Measurements from ENCODE around the gene ANKRD9. TPM values are rescaled to one million over a fixed set of nuclear protein-coding genes. Genes with fewer than 3 reads are reported as not detected.

ANKRD9 gene
- total and polyA plus RNA-seq, 10 of the 15 experiments (the other 5 are each of a cell fraction or from before 2014, with no cell fraction given): 0.03 to 3.6 (median 0.49) TPM

DNA sequence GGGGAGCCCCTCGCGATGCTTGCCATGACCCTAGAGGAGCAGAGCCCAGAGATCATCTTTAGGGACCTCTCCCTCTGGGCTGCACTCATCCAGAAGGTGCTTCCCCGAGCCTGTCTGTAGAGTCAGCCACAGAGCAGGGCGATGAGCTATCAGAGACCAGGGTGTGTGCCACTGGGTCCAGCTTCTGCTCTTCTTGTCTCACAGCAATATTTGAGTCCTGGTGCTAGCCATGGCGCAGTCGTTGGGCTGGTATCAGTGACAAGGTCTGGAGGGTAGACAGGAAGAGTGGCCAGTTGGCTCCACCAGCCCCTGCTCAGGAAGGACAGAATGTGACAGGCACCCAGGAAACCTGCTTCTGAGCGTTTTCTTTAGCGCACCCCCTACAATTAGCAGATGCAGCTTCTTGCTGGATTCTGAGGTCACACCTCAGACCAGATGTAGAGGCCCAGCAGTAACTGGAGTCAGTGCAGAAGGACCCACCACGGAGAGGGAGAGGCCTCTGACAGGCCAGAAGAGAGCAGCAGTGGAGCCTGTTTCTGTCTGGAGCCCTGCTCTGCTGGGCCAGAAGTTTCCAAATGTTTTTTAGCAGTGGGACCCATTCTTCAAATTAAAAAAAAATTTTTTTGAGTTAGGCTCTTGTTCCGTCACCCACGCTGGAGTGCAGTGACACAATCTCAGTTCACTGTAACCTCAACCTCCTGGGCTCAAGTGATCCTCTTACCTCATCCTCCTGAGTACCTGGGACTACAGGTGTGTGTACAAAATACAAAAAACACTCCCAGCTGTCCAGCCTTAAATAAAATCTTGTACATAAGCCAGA is 23.7 kb downstream of the ANKRD9 start:
- Histone ChIP-seq H4K20me1 (ENCODE audit: control insufficient read depth, insufficient read depth) (no peaks in the 10 kb centered on the region), H3K27ac (ENCODE audit: control insufficient read depth, insufficient read depth) (no peak overlapping the region), H3K79me2 (ENCODE audit: control insufficient read depth, insufficient read depth, low read length) (no peaks in the 10 kb centered on the region), H3K27me3 (replicated peaks in 1 of 2; ENCODE audit: control insufficient read depth in 2 of 2, insufficient read depth in 2 of 2, low read length in 1 of 2) (no peaks in the 10 kb centered on the region), H2AFZ (ENCODE audit: control insufficient read depth, low read depth, low read length) (no peak overlapping the region), H3K4me3 (no peak overlapping the region), H3K4me2 (ENCODE audit: control insufficient read depth, insufficient read depth) (no peak overlapping the region), H3K36me3 (ENCODE audit: control insufficient read depth in 2 of 2, insufficient read depth in 2 of 2, low read length in 1 of 2) (no peaks in the 10 kb centered on the region), H3K4me1 (ENCODE audit: control insufficient read depth, insufficient read depth, low read length) (no peaks in the 10 kb centered on the region), H3K9me3 (replicated peaks; ENCODE audit: control insufficient read depth, insufficient read depth, low read length) (no peaks in the 10 kb centered on the region), H3K9ac (ENCODE audit: control insufficient read depth, insufficient read depth, low read length) (no peak overlapping the region)
- intact Hi-C loops (cut with micrococcal nuclease; ENCODE audit: unreplicated experiment): no loop called here
- no peak for ATAC-seq
- ChIA-PET RAD21 (ENCODE audit: unreplicated experiment) (interaction anchor here (0.5 to 0.7 kb wide), 2 partner anchors 39 to 145 kb away, joined by 3 read pairs; no protein-coding TSS in a partner anchor), POLR2A (no interaction called here), SMC1A (ENCODE audit: uncharacterized antibody, unreplicated experiment) (no interaction called here), CTCF (no interaction called here)
- no peak for FAIRE-seq
- WGBS (ENCODE audit: insufficient coverage, insufficient replicate concordance, low lambda C conversion rate, missing lambda C conversion rate): 72% methylated on average over 11 of the region's 11 CpGs
- no peak for DNase-seq (ENCODE audit: low read depth, low spot score)
- in situ Hi-C loops (cut with MboI): no loop called here
- TF ChIP-seq NFIC (IDR thresholded peaks at IDR 0.05; ENCODE audit: low read depth, low read length) (no peak), SKIL (IDR thresholded peaks at IDR 0.05; ENCODE audit: low read depth, poor library complexity, severe bottlenecking) (no peak), GABPA (IDR thresholded peaks at IDR 0.05; ENCODE audit: low read depth) (no peak), TAF1 (IDR thresholded peaks at IDR 0.05; ENCODE audit: borderline replicate concordance, low read depth, low read length) (no peak), KAT2A (conservative IDR thresholded peaks at IDR 0.05; ENCODE audit: control insufficient read depth, low read depth, low read length) (no peak), EZH2 (IDR thresholded peaks at IDR 0.05; ENCODE audit: borderline replicate concordance, control insufficient read depth, low read depth, low read length) (no peak), RUNX3 (IDR thresholded peaks at IDR 0.05; ENCODE audit: low read length) (no peak), PAX5 (IDR thresholded peaks at IDR 0.05; ENCODE audit: borderline replicate concordance, low read depth, low read length) (no peak), SMAD5 (IDR thresholded peaks at IDR 0.05; ENCODE audit: low read depth) (no peak), SRF (IDR thresholded peaks at IDR 0.05; ENCODE audit: low read depth in 2 of 2, low read length in 2 of 2) (no peak)
- TF ChIP-seq, protein P1, sequence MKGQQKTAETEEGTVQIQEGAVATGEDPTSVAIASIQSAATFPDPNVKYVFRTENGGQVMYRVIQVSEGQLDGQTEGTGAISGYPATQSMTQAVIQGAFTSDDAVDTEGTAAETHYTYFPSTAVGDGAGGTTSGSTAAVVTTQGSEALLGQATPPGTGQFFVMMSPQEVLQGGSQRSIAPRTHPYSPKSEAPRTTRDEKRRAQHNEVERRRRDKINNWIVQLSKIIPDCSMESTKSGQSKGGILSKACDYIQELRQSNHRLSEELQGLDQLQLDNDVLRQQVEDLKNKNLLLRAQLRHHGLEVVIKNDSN (IDR thresholded peaks at IDR 0.05; ENCODE audit: borderline replicate concordance, extremely low read length, insufficient read depth, low read depth, low read length): no peak
- no TSS peak for BruUV-seq (replicated peaks)

Measured in GM12878 (cell line).